Karpas-422 (cell line): ENCODE results near the gene PIK3R1. TPM values are rescaled to one million over a fixed set of nuclear protein-coding genes. Genes with fewer than 3 reads are reported as not detected.

Experiments used
- DNase-seq: peaks from one replicate; pipeline ENCODE4 v3.0.0-alpha.2; 2015
- H2AFZ ChIP-seq: fragments of 200-600 bp; sonication (generic); 2 replicates; pipeline ENCODE4 v1.6.1; 2014; ENCODE audit warnings: antibody characterized with exemption, low read length, mixed read lengths
- H3K27ac ChIP-seq: fragments of 200-600 bp; sonication (generic); 2 replicates; pipeline ENCODE4 v1.5.1; 2014; ENCODE audit warnings: mild to moderate bottlenecking, low read length, moderate library complexity
- H3K27me3 ChIP-seq: fragments of 200-600 bp; sonication (generic); 2 replicates; pipeline ENCODE4 v1.6.1; 2014; ENCODE audit warnings: low read length, mixed read lengths
- H3K36me3 ChIP-seq: fragments of 200-600 bp; sonication (generic); 2 replicates; pipeline ENCODE4 v1.6.1; 2014; ENCODE audit warnings: low read length, mixed read lengths; ENCODE audit not compliant: insufficient read depth
- H3K4me1 ChIP-seq: fragments of 200-600 bp; sonication (generic); 2 replicates; pipeline ENCODE4 v1.6.1; 2014; ENCODE audit warnings: mild to moderate bottlenecking, low read length, mixed read lengths
- H3K4me2 ChIP-seq: fragments of 200-600 bp; sonication (generic); 2 replicates; pipeline ENCODE4 v1.6.1; 2014; ENCODE audit warnings: low read length, low read depth, mild to moderate bottlenecking; ENCODE audit not compliant: poor library complexity, severe bottlenecking
- H3K4me3 ChIP-seq: fragments of 200-600 bp; sonication (generic); 2 replicates; pipeline ENCODE4 v1.5.1; 2014; ENCODE audit warnings: mild to moderate bottlenecking, antibody characterized with exemption, low read length, mixed read lengths
- H3K79me2 ChIP-seq: fragments of 200-600 bp; sonication (generic); 2 replicates; pipeline ENCODE4 v1.6.1; 2014; ENCODE audit warnings: mild to moderate bottlenecking, low read length, mixed read lengths
- H3K9ac ChIP-seq: fragments of 200-600 bp; sonication (generic); 2 replicates; pipeline ENCODE4 v1.6.0; 2014; ENCODE audit warnings: low read length
- H3K9me2 ChIP-seq: fragments of 200-600 bp; sonication (generic), shearing (Covaris generic); replicated peaks from 2 replicates; pipeline ENCODE4 v1.6.0; 2014; ENCODE audit warnings: mild to moderate bottlenecking, low read length, moderate library complexity; ENCODE audit not compliant: insufficient read depth
- H3K9me3 ChIP-seq: fragments of 300-700, 200-600 bp; sonication (generic); 2 replicates; pipeline ENCODE4 v1.6.1; 2014; ENCODE audit warnings: low read length, mixed read lengths
- H4K20me1 ChIP-seq: fragments of 200-600 bp; sonication (generic); 2 replicates; pipeline ENCODE4 v1.6.1; 2014; ENCODE audit warnings: mild to moderate bottlenecking, antibody characterized with exemption, low read length, low read depth; ENCODE audit not compliant: insufficient read depth
- total RNA-seq: library from RNA; depleted of rRNA; stranded (reverse); fragments of >200 nt; shearing (Covaris generic); gene quantifications from 2 replicates; pipeline ENCODE4 v1.2.3, GENCODE V29; 2014; ENCODE audit warnings: low replicate concordance

Gene PIK3R1
- total RNA-seq, 1 experiment from 2014 or later = 24.0 TPM

DNA sequence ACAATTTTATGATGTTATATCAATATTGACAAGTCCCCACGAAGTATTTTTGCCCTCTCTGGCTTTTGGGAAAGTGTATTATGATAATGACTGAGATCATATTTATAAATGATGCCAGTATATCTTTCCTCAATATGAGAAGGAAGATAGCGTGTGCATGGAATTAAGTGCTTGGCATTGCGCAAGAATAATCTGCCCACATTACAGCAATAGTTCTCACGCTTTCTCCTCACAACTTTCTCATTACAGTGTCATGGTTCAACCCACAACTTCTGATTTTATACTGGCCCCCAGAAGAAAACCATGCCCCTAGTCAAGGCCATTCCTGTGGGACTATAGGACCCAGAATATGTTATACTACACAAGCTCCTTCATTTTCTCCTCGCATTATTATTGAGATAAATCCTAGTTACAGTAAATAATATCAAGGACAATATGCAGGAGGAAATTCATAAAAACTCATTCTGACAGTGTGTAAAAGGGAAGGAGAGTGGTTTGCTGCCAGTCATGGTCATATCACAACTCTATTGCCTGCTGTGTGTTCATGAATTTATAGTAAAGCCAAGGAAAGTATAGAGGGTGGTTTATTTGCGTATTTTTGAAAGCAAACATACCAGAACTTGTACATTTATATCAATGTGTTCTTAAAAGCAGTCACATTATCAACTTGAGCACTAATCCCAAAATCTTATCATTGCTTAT lies 114.1 kb downstream of the PIK3R1 start:
- H3K27ac ChIP-seq = no peak overlapping the region

DNA sequence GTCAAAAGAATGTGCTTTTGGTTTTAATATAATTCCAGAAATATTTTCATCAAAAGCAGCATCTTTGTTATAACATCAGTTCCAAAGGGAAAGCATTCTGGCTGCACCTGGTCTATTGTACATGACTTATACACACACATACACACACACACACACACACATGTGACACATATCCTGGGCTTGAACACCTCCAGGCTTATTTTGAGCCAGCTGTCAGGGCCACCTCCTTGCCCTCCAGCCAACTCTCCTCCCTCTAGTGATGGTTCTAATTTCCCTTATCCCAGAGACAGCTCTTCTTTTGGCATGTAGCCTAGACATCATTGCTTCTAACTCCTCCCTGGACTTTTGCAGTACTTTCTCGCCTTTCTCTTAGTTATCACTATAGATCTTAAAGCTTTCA lies 115.0 kb downstream of the PIK3R1 start:
- Histone ChIP-seq H3K9ac (no peak overlapping the region), H3K4me2 (no peak overlapping the region), H3K4me3 (no peak overlapping the region), H3K9me2 (no peaks in the 10 kb centered on the region), H3K79me2 (no peaks in the 10 kb centered on the region), H4K20me1 (no peaks in the 10 kb centered on the region), H3K27me3 (no peaks in the 10 kb centered on the region), H3K27ac (no peak overlapping the region), H3K9me3 (no peaks in the 10 kb centered on the region), H3K4me1 (peaks cover 13% of the 10 kb centered on the region), H2AFZ (no peak overlapping the region), H3K36me3 (no peaks in the 10 kb centered on the region)
- DNase-seq = no peak

More for the DNA sequence above, 114.1 kb downstream of the PIK3R1 start:
- DNase-seq = no peak
- peaks cover 13% of the 10 kb centered on the region for H3K4me1 ChIP-seq
- H4K20me1 ChIP-seq = no peaks in the 10 kb centered on the region
- H3K4me2 ChIP-seq = no peak overlapping the region
- no peak overlapping the region for H3K9ac ChIP-seq
- H3K79me2 ChIP-seq = no peaks in the 10 kb centered on the region
- H3K36me3 ChIP-seq = no peaks in the 10 kb centered on the region
- no peaks in the 10 kb centered on the region for H3K9me3 ChIP-seq
- H3K27me3 ChIP-seq = no peaks in the 10 kb centered on the region
- H3K9me2 ChIP-seq = no peaks in the 10 kb centered on the region
- no peak overlapping the region for H3K4me3 ChIP-seq
- H2AFZ ChIP-seq = no peak overlapping the region

DNA sequence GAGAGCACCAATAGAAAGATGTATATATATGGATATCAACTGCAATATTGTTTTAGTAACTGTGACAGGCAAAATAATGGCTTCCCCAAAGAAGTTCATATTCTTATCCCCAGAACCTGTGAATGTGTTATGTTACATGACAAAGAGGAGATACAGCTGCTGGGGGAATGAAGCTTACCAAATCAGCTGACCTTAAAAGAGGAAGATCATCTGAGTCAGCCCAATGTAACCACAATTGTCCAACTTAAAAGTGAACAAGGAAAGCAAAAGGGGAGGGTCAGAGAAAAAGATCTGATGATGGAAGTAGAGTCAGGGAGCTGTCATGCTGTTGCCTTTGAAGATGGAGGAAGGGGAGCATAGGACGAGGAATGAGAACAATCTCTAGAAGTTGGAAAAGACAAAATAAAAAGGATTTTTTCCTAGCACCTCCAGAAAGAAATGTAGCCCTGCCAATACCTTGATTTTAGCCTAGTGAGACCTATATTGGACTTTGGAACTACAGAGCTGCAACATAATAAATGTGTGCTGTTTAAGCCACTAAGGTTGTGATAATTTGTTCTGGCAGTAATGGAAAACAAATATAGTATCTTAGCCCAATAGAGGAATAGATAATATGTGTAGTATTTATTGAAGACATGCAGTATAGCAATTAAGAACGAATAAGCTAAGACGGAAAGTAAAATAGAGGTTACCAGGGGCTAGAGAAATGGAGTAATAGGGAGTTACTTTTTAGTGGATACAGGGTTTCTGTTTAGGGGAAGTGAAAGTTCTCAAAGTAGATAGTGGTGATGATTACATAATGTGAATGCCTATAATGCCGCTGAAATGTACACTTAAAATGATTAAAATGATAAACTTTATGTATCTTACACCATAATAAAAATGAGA lies 115.9 kb downstream of the PIK3R1 start:
- Histone ChIP-seq H3K4me1 (peaks cover 13% of the 10 kb centered on the region), H2AFZ (no peak overlapping the region), H3K79me2 (no peaks in the 10 kb centered on the region), H3K9me2 (no peaks in the 10 kb centered on the region), H3K36me3 (no peaks in the 10 kb centered on the region), H3K27me3 (no peaks in the 10 kb centered on the region), H3K27ac (no peak overlapping the region), H3K4me2 (no peak overlapping the region), H3K4me3 (no peak overlapping the region), H3K9me3 (no peaks in the 10 kb centered on the region), H4K20me1 (no peaks in the 10 kb centered on the region), H3K9ac (no peak overlapping the region)
- DNase-seq = no peak

DNA sequence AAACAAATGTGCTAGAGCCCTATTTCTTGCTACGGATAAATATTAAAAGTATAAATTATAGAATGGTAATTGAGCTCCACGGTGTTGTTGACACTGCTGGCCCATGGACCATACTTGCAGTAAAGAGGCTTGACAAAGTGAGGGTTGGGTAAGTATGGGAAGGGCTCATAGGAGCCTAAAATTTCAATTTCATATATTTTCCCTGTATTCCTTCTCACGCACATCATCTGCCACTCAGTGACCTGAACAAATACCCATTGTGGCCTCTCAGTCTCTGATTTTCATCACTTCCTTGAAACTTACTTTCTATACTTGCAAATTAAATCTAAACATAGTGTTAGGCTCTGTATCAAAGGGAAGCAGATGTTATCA lies 116.5 kb downstream of the PIK3R1 start:
- Histone ChIP-seq H3K9me2 (no peaks in the 10 kb centered on the region), H3K4me3 (no peak overlapping the region), H3K9me3 (no peaks in the 10 kb centered on the region), H3K9ac (no peak overlapping the region), H4K20me1 (no peaks in the 10 kb centered on the region), H3K79me2 (no peaks in the 10 kb centered on the region), H2AFZ (no peak overlapping the region), H3K4me2 (no peak overlapping the region), H3K27me3 (no peaks in the 10 kb centered on the region), H3K4me1 (peaks cover 13% of the 10 kb centered on the region), H3K27ac (no peak overlapping the region), H3K36me3 (no peaks in the 10 kb centered on the region)
- DNase-seq = no peak

DNA sequence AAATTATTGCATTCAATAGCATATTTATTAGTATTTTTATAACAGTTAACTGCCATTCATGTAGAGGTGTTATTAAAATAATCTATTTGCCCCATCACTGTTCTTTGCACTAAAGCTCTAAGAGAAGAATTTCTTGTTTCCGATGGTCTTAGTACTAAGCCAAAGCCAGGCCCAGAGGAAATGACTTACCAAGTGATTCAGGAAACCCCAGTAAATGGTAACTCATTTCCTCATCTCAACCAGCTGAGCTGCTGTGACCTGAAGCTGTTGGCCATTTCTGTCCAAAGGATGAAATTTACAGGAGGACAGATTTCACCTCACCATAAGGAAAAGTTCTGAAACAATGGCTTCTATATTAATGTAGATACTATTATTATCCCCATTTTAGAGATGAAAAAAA lies 117.0 kb downstream of the PIK3R1 start:
- no peak for DNase-seq
- Histone ChIP-seq H3K9me2 (no peaks in the 10 kb centered on the region), H3K9ac (no peak overlapping the region), H4K20me1 (no peaks in the 10 kb centered on the region), H3K4me2 (no peak overlapping the region), H2AFZ (no peak overlapping the region), H3K27ac (no peak overlapping the region), H3K4me1 (peaks cover 13% of the 10 kb centered on the region), H3K4me3 (no peak overlapping the region), H3K36me3 (no peaks in the 10 kb centered on the region), H3K9me3 (no peaks in the 10 kb centered on the region), H3K79me2 (no peaks in the 10 kb centered on the region), H3K27me3 (no peaks in the 10 kb centered on the region)

DNA sequence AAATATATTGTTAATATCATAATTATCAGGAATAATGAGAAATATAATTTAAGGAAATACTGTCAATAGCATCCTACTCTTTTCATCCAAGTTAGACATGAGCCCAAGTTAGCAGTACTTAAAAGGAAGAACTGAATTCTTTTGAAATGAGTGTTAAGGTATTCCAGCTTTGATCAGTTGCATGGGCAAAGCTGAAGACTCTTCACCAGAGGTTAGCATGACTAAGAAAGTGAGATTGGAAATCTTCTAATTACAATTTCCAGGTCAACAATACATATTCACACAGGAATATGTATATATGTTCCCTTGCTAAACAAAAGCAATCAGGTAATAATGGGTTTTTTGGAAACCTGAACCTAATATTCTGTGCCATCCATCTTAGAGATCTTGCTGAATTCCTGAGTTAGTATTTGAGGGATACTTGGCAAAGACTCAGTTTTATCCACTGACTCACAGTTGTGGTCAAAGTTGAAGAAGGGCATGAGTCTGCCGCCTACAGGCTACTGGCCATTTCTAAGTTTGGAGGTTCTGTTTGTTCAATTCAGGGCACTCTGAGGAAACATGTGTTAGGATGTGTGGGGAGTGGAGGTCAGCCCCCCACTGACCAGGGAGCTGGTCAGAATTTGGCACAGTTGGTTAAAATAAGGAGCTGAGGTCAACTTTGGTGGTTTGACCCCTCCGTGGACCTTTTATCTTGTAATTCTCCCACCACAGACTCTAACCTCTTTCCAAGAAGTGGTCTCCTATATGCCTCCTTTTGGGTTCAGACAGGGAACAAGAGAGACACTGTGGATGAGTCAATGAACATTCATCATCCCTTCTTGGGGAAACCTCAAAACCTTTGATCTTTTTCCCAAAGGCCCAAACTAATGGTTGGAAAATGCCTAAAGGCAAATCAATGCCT lies 118.3 kb downstream of the PIK3R1 start:
- H3K9me2 ChIP-seq = no peaks in the 10 kb centered on the region
- no peaks in the 10 kb centered on the region for H3K36me3 ChIP-seq
- H3K4me1 ChIP-seq = peaks cover 13% of the 10 kb centered on the region
- no peaks in the 10 kb centered on the region for H3K79me2 ChIP-seq
- no peak for DNase-seq
- no peaks in the 10 kb centered on the region for H4K20me1 ChIP-seq
- no peak overlapping the region for H2AFZ ChIP-seq
- no peaks in the 10 kb centered on the region for H3K27me3 ChIP-seq
- H3K4me2 ChIP-seq = no peak overlapping the region
- no peak overlapping the region for H3K27ac ChIP-seq
- H3K9ac ChIP-seq = no peak overlapping the region
- H3K9me3 ChIP-seq = no peaks in the 10 kb centered on the region
- no peak overlapping the region for H3K4me3 ChIP-seq

DNA sequence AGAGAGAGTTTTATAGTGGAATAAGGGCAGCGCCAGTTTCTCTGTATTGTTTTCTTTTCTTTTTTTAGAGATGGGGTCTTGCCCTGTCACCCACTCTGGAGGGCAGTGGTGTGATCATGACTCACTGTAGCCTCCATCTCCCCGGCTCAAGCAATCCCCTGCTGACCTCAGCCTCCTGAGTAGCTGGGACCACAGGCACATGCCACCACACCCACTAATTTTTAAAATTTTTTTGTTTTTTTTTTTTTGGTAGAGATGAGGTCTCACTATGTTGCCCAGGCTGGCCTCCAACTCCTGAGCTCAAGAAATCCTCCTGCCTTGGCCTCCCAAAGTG lies 119.0 kb downstream of the PIK3R1 start:
- H3K9me2 ChIP-seq = no peaks in the 10 kb centered on the region
- no peaks in the 10 kb centered on the region for H4K20me1 ChIP-seq

DNA sequence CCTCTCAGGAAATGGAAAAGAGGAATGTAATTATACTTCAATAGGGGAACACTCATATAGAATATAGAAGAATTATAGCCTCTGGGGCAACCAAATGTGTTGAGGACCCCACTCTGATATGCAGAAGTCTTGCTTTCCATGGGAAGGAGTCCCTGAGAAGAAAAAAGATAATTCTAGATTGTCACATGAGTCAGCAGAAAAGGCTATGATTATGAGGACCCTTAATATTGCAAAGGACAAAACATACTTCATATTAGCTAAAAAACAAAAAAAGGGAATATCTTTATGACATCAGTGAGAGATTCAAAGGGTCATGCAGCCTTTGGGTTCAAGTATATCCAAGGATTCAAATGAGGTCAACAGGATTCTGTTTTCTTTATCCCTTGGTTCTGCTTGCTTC lies 119.5 kb downstream of the PIK3R1 start:
- Histone ChIP-seq H3K4me2 (no peak overlapping the region), H3K9me2 (no peaks in the 10 kb centered on the region), H3K9me3 (no peaks in the 10 kb centered on the region), H3K79me2 (no peaks in the 10 kb centered on the region), H3K27ac (no peak overlapping the region), H3K9ac (no peak overlapping the region), H3K36me3 (no peaks in the 10 kb centered on the region), H3K4me1 (peaks cover 13% of the 10 kb centered on the region), H3K4me3 (no peak overlapping the region), H3K27me3 (no peaks in the 10 kb centered on the region), H4K20me1 (no peaks in the 10 kb centered on the region), H2AFZ (no peak overlapping the region)
- no peak for DNase-seq

More for the DNA sequence above, 119.0 kb downstream of the PIK3R1 start:
- H3K27me3 ChIP-seq = no peaks in the 10 kb centered on the region
- peaks cover 13% of the 10 kb centered on the region for H3K4me1 ChIP-seq
- H3K36me3 ChIP-seq = no peaks in the 10 kb centered on the region
- H3K79me2 ChIP-seq = no peaks in the 10 kb centered on the region
- no peak overlapping the region for H3K9ac ChIP-seq
- DNase-seq = no peak
- H3K4me3 ChIP-seq = no peak overlapping the region
- H3K27ac ChIP-seq = no peak overlapping the region
- H3K4me2 ChIP-seq = no peak overlapping the region
- H3K9me3 ChIP-seq = no peaks in the 10 kb centered on the region
- H2AFZ ChIP-seq = no peak overlapping the region
